Suprapubic skin (tissue), 3 donors: ENCODE results near the gene FUT3.

ENCODE experiments used
- EP300 ChIP-seq: sonication (generic); formaldehyde crosslinking; IDR thresholded peaks from one replicate; pipeline ENCODE4 v1.6.1; 2017; ENCODE audit warnings: antibody characterized with exemption
- POLR2A ChIP-seq, 2 donors: fragments of 450-650 bp; IDR thresholded peaks; one replicate each; pipeline ENCODE4 v1.6.1; 2017; ENCODE audit warnings: antibody characterized with exemption in 2 of 2, mild to moderate bottlenecking in 2 of 2, moderate library complexity in 2 of 2
- TF ChIP-seq, protein P1 (sequence below), 2 donors: fragments of 200-600 bp in 1 of 2; fragments of 450-650 bp in 1 of 2; sonication (generic) in 1 of 2; IDR thresholded peaks; one replicate each; pipeline ENCODE4 v1.5.1; 2016 to 2019; ENCODE audit warnings: antibody characterized with exemption in 2 of 2, mild to moderate bottlenecking in 1 of 2, moderate library complexity in 1 of 2

- TF ChIP-seq, protein P1, sequence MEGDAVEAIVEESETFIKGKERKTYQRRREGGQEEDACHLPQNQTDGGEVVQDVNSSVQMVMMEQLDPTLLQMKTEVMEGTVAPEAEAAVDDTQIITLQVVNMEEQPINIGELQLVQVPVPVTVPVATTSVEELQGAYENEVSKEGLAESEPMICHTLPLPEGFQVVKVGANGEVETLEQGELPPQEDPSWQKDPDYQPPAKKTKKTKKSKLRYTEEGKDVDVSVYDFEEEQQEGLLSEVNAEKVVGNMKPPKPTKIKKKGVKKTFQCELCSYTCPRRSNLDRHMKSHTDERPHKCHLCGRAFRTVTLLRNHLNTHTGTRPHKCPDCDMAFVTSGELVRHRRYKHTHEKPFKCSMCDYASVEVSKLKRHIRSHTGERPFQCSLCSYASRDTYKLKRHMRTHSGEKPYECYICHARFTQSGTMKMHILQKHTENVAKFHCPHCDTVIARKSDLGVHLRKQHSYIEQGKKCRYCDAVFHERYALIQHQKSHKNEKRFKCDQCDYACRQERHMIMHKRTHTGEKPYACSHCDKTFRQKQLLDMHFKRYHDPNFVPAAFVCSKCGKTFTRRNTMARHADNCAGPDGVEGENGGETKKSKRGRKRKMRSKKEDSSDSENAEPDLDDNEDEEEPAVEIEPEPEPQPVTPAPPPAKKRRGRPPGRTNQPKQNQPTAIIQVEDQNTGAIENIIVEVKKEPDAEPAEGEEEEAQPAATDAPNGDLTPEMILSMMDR (IDR thresholded peaks at IDR 0.05): no peak
- no peak for TF ChIP-seq POLR2A (IDR thresholded peaks at IDR 0.05)
- TF ChIP-seq EP300: no peak
Measured at GRCh38 chr19:5821521-5822180, 29.6 kb downstream of the FUT3 start.
